ENCODE results near the gene NPLOC4. TPM values are rescaled to one million over a fixed set of nuclear protein-coding genes. Genes with fewer than 3 reads are reported as not detected.

Gene NPLOC4
- total and polyA plus RNA-seq, 9 donors = 31.9 to 66.2 (median 49.5) TPM

DNA sequence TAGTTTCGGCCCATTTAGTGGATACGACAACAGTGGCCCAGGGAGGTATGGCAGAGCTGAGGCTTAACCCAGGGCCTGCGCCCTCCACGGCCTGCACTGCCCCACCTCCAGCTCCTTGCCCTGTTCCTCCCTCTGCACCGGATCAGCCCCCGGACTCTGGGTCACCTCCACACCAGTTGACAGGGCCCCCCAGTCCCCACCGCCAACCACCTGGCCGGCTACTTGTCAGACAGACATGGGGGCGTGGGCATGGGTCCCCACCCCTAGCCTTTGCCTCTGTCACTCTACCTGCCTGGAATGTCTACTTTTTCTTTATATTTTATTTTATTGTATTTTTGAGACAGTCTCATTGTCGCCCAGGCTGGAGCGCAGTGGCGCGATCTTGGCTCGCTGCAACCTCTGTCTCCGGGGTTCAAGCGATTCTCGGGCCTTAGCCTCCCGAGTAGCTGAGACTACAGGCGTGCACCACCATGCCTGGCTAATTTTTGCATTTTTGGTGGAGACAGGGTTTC lies 121.3 kb downstream of the NPLOC4 start:
- H3K4me3 ChIP-seq (ENCODE audit: low read length) = peak overlapping the region; percentile 87
- no peaks in the 10 kb centered on the region for H3K9me3 ChIP-seq (replicated peaks; ENCODE audit: control insufficient read depth, low read depth, low read length)
- peaks cover 25% of the 10 kb centered on the region for H3K36me3 ChIP-seq (ENCODE audit: control insufficient read depth, insufficient read depth, low read length)
- WGBS (ENCODE audit: insufficient coverage) = 77% methylated on average over 5 of the region's 19 CpGs
- peaks cover 59% of the 10 kb centered on the region for H3K4me1 ChIP-seq (ENCODE audit: control insufficient read depth, insufficient read depth, low read length)
- no peak for DNase-seq
- peaks cover 24% of the 10 kb centered on the region for H3K27me3 ChIP-seq (ENCODE audit: control insufficient read depth, insufficient read depth, low read length)
- peak overlapping the region; percentile 94 for H3K27ac ChIP-seq (ENCODE audit: low read length)

DNA sequence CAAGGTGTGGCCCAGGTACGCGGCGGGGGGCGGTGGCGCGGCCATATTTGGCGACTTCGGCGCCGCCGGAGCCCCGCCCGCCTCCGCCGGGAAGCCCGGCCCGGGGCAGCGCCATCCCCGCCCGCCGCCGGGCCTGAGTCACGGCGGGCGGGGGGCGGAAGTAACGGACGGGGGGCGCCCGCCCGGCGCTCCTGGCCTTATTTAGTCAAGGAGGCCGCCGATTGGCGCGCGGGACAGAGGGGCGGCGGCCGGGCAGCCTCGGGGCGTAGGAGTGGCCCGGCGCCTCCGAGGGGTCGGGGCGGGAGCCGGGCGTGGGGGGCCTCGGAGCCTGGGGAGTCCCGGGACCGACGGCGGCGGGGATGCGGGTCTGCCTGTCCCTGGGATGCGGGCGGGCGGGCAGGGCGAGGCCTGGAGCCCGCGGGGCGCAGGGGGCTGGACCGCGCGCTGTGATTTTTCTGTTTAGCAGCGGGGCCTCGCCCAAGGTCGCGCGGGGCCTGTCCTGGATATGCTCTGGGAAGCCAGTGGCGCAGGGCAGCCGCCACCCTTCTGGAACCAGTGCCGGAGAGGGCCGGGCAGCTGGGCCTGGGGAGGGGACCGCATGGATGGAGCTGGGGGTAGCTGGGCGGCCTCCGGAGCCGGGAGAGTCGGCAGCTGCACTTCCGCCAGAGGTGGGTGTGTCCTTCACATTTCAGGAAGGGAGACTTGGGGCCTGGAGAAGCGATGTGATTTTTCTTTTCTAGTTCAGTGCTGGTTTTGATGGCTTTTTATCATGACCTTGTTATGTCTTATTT lies 122.0 kb downstream of the NPLOC4 start:
- Histone ChIP-seq H3K4me1 (ENCODE audit: control insufficient read depth, insufficient read depth, low read length) (peaks cover 62% of the 10 kb centered on the region), H3K4me3 (ENCODE audit: low read length) (peak overlapping the region; percentile 87), H3K36me3 (ENCODE audit: control insufficient read depth, insufficient read depth, low read length) (peaks cover 32% of the 10 kb centered on the region), H3K27ac (ENCODE audit: low read length) (peak overlapping the region; percentile 96), H3K9me3 (replicated peaks; ENCODE audit: control insufficient read depth, low read depth, low read length) (no peaks in the 10 kb centered on the region), H3K27me3 (ENCODE audit: control insufficient read depth, insufficient read depth, low read length) (peaks cover 19% of the 10 kb centered on the region)
- WGBS (ENCODE audit: insufficient coverage) = under 1% methylated on average over 80 of the region's 82 CpGs
- peak; percentile 93 for DNase-seq

DNA sequence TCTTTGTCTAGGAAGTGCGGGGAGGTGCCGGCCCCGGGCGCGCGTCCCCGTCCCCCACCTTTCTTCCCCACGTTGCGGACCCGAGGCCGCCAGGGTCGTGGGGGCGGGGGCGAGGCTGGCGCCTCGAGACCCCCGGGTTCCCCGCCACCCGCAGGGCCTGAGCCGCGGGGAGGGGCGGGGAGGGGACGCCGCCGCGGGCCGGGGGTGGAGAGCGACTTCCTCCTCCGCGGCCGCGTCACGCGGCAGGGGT lies 122.5 kb downstream of the NPLOC4 start:
- 0% methylated on average over 27 of the region's 34 CpGs for WGBS (ENCODE audit: insufficient coverage)
- Histone ChIP-seq H3K4me1 (ENCODE audit: control insufficient read depth, insufficient read depth, low read length) (peaks cover 61% of the 10 kb centered on the region), H3K4me3 (ENCODE audit: low read length) (peak overlapping the region; percentile 87), H3K9me3 (replicated peaks; ENCODE audit: control insufficient read depth, low read depth, low read length) (no peaks in the 10 kb centered on the region), H3K27me3 (ENCODE audit: control insufficient read depth, insufficient read depth, low read length) (peaks cover 13% of the 10 kb centered on the region), H3K36me3 (ENCODE audit: control insufficient read depth, insufficient read depth, low read length) (peaks cover 37% of the 10 kb centered on the region), H3K27ac (ENCODE audit: low read length) (peak overlapping the region; percentile 96)
- no peak for DNase-seq

DNA sequence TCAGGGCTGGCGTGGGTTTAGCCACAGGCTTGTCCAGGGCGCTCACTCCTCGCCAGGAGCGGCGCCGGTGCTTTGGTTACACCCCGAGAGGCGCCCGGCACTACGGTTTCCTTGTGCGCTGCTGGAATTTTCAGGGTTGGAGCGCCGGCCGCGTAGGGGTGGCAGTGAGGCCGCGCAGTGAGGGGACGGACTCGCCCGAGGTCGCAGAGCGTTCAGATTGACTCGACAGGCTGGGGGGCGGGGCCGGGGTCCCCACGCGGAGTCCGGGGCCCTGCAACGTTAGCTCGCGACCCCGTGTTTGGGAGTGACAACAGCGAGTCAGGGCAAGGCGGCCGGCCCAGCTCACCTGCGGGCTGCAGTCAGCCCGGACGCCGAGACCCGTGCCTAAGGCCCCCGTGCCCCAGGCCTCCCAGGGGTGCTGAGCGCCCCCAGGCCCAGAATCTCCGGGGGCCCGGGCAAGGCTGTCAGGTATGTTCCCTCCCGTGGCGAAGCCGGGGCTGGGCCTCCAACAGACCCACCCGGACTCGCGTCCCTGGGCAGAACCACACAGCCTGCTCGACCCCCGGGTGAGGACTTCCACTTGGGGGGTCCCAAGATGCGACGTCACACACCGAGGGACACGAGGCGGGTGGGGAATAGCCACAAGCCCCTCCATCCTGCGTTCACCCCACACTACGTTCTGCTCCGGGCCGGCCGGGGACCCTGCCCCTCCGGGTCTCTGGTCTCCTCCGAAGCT lies 123.0 kb downstream of the NPLOC4 start:
- DNase-seq = peak; percentile 83

DNA sequence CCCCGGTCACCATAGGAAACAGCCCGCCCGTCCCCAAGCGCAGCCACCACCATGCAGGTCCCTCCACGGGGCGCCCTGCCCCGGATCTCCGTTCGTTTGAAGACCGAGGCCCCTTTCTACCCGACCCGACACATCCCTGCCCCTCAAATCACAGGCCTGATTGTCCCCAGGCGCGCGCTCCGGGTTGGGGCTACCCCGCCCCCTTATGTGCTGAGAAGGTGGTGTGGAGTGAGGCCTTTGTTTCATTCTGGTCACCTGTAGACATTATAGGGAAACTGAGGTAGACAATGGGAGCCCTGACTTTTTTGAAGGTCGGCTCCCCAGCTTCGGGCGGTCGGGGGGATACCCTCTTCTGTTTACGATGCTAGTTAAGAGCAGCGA lies 123.5 kb downstream of the NPLOC4 start:
- H3K27ac ChIP-seq (ENCODE audit: low read length) = peak overlapping the region; percentile 96
- H3K36me3 ChIP-seq (ENCODE audit: control insufficient read depth, insufficient read depth, low read length) = peaks cover 47% of the 10 kb centered on the region
- H3K4me3 ChIP-seq (ENCODE audit: low read length) = peak overlapping the region; percentile 87
- H3K4me1 ChIP-seq (ENCODE audit: control insufficient read depth, insufficient read depth, low read length) = peaks cover 59% of the 10 kb centered on the region
- H3K9me3 ChIP-seq (replicated peaks; ENCODE audit: control insufficient read depth, low read depth, low read length) = no peaks in the 10 kb centered on the region
- DNase-seq = peak; percentile 80
- WGBS (ENCODE audit: insufficient coverage) = 1% methylated on average over 10 of the region's 23 CpGs
- peaks cover 6% of the 10 kb centered on the region for H3K27me3 ChIP-seq (ENCODE audit: control insufficient read depth, insufficient read depth, low read length)

More for the DNA sequence above, 123.0 kb downstream of the NPLOC4 start:
- Histone ChIP-seq H3K4me1 (ENCODE audit: control insufficient read depth, insufficient read depth, low read length) (peaks cover 61% of the 10 kb centered on the region), H3K27ac (ENCODE audit: low read length) (peak overlapping the region; percentile 96), H3K36me3 (ENCODE audit: control insufficient read depth, insufficient read depth, low read length) (peaks cover 42% of the 10 kb centered on the region), H3K4me3 (ENCODE audit: low read length) (peak overlapping the region; percentile 87), H3K9me3 (replicated peaks; ENCODE audit: control insufficient read depth, low read depth, low read length) (no peaks in the 10 kb centered on the region), H3K27me3 (ENCODE audit: control insufficient read depth, insufficient read depth, low read length) (peaks cover 11% of the 10 kb centered on the region)
- under 1% methylated on average over 61 of the region's 64 CpGs for WGBS (ENCODE audit: insufficient coverage)

DNA sequence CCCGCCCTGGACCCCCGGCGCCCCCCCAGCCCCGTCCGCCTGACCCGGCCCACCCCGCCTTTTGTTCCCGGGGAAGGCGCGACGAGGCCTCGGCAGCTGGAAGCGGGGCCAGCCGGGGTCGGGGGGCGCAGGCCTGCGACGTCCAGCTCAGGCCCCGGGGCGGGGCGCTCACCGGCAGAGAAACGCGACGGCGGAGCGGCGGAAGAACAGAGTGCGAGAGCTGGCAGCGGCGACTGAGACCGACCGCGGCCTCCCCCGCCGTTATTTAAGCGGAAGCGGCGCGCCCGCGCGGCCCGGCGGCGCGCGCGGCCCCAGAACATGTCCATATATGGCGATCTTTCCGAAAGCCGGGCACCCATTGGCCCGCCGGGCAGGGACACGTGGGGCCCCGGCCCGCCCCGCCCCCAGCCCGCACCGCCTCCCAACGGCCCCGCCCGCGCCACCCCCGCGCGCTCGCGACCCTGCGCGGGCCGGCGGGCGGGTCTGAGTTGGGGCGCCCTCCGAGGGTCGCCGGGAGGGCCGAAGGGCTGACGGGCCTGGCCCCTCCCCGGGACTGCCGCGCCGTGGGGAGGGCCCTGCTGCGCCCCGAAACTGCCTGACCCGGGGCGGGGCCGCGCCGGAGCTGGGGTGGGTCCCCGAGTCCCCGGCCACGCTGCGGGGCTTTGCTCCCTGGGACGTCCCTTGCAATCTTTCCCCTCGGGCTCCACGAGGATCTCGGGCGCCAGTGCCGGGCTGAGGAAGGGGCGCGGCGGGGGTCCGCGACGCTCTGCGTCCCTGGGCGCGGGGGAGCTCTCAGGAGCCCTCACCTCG lies 124.1 kb downstream of the NPLOC4 start, which contains the start of gene ACTG1:
TSS of gene ACTG1 (minus strand) at position 238 of the 810 bp plus-strand sequence. CDS start 445 bp downstream, outside the sequence.
- Histone ChIP-seq H3K9me3 (replicated peaks; ENCODE audit: control insufficient read depth, low read depth, low read length) (no peaks in the 10 kb centered on the region), H3K36me3 (ENCODE audit: control insufficient read depth, insufficient read depth, low read length) (peaks cover 47% of the 10 kb centered on the region), H3K4me3 (ENCODE audit: low read length) (peak within 1 kb of the TSS; percentile 100), H3K27me3 (ENCODE audit: control insufficient read depth, insufficient read depth, low read length) (peaks cover under 1% of the 10 kb centered on the region), H3K4me1 (ENCODE audit: control insufficient read depth, insufficient read depth, low read length) (peaks cover 53% of the 10 kb centered on the region), H3K27ac (ENCODE audit: low read length) (peak within 1 kb of the TSS; percentile 96)
- DNase-seq = peak; percentile 98
- under 1% methylated on average over 109 of the region's 111 CpGs for WGBS (ENCODE audit: insufficient coverage)

DNA sequence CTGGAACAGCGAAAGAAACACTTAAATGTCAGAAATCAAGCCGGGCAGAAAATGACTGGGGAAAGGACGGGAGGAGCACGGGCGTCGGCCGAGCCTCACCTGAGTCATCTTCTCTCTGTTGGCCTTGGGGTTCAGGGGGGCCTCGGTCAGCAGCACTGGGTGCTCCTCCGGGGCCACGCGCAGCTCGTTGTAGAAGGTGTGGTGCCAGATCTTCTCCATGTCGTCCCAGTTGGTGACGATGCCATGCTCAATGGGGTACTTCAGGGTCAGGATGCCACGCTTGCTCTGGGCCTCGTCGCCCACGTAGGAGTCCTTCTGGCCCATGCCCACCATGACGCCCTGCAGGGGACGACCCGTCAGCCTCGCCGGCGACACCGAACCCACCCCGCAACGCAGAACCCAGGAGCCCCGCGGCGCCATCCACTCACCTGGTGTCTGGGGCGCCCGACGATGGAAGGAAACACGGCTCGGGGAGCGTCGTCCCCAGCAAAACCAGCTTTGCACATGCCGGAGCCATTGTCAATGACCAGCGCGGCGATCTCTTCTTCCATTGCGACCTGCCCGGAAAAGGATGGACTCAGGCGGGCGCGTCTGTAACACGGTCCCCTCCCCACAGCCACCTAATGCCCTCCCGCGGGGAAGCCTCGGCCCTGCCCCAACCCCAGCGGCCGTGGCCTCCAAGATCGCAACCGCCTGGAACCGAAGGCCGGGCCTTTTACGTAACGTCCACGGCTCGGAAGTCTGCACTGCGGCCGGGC lies 124.9 kb downstream of the NPLOC4 start:
- Histone ChIP-seq H3K9me3 (replicated peaks; ENCODE audit: control insufficient read depth, low read depth, low read length) (no peaks in the 10 kb centered on the region), H3K36me3 (ENCODE audit: control insufficient read depth, insufficient read depth, low read length) (peaks cover 45% of the 10 kb centered on the region), H3K27me3 (ENCODE audit: control insufficient read depth, insufficient read depth, low read length) (no peaks in the 10 kb centered on the region), H3K27ac (ENCODE audit: low read length) (peak overlapping the region; percentile 84), H3K4me3 (ENCODE audit: low read length) (peak overlapping the region; percentile 100), H3K4me1 (ENCODE audit: control insufficient read depth, insufficient read depth, low read length) (peaks cover 45% of the 10 kb centered on the region)
- whole genome bisulfite sequencing (ENCODE audit: insufficient coverage) = under 1% methylated on average over 62 of the region's 62 CpGs
- no peak for DNase-seq

DNA sequence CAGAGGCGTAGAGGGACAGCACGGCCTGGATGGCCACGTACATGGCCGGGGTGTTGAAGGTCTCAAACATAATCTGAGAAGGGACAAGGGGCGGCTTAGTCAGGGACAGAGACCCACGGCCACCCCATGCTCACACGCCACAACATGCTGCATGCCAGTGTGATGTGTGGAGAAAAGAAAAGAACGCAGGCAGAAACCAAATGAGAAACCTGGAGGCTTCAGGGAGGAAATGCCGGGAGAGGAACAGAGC lies 125.4 kb downstream of the NPLOC4 start:
- no peak for DNase-seq
- Histone ChIP-seq H3K4me1 (ENCODE audit: control insufficient read depth, insufficient read depth, low read length) (peaks cover 40% of the 10 kb centered on the region), H3K27me3 (ENCODE audit: control insufficient read depth, insufficient read depth, low read length) (no peaks in the 10 kb centered on the region), H3K36me3 (ENCODE audit: control insufficient read depth, insufficient read depth, low read length) (peaks cover 40% of the 10 kb centered on the region), H3K9me3 (replicated peaks; ENCODE audit: control insufficient read depth, low read depth, low read length) (no peaks in the 10 kb centered on the region), H3K27ac (ENCODE audit: low read length) (peak overlapping the region; percentile 33), H3K4me3 (ENCODE audit: low read length) (peak overlapping the region; percentile 100)
- 5% methylated on average over 4 of the region's 9 CpGs for WGBS (ENCODE audit: insufficient coverage)

DNA sequence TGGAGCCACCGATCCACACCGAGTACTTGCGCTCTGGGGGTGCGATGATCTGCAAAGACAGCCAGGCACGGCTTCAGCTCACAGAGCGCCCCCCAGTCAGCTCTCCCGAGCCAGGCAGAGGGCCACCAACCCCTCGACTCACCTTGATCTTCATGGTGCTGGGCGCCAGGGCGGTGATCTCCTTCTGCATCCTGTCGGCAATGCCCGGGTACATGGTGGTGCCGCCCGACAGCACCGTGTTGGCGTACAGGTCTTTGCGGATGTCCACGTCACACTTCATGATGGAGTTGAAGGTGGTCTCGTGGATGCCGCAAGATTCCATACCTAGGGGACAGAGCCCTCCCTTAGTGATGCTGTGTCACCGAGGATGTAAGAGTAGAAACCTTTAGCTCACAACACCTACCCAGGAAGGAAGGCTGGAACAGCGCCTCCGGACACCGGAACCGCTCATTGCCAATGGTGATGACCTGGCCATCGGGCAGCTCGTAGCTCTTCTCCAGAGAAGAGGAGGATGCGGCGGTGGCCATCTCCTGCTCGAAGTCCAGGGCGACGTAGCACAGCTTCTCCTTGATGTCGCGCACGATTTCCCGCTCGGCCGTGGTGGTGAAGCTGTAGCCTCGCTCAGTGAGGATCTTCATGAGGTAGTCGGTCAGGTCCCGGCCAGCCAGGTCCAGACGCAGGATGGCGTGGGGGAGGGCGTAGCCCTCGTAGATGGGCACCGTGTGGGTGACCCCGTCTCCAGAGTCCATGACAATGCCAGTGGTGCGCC lies 125.9 kb downstream of the NPLOC4 start:
- Histone ChIP-seq H3K9me3 (replicated peaks; ENCODE audit: control insufficient read depth, low read depth, low read length) (no peaks in the 10 kb centered on the region), H3K27ac (ENCODE audit: low read length) (peak overlapping the region; percentile 33), H3K36me3 (ENCODE audit: control insufficient read depth, insufficient read depth, low read length) (peaks cover 38% of the 10 kb centered on the region), H3K27me3 (ENCODE audit: control insufficient read depth, insufficient read depth, low read length) (no peaks in the 10 kb centered on the region), H3K4me3 (ENCODE audit: low read length) (peak overlapping the region; percentile 100), H3K4me1 (ENCODE audit: control insufficient read depth, insufficient read depth, low read length) (peaks cover 35% of the 10 kb centered on the region)
- no peak for DNase-seq
- under 1% methylated on average over 46 of the region's 48 CpGs for WGBS (ENCODE audit: insufficient coverage)
